Measurements from ENCODE around the gene VPS18. TPM values are rescaled to one million over a fixed set of nuclear protein-coding genes. Genes with fewer than 3 reads are reported as not detected.

Gene VPS18
- total and polyA plus RNA-seq, 2 donors (not counting 1 experiment from before 2014, with no cell fraction given) = 15.5 to 36.7 TPM

GRCh38 chr15:40909662-40910630, 15.7 kb downstream of the VPS18 start:
- Histone ChIP-seq H3K4me1 (ENCODE audit: control insufficient read depth, extremely low read depth, insufficient read depth, low read length) (peaks cover 17% of the 10 kb centered on the region), H3K27ac (ENCODE audit: insufficient read depth, low read length) (no peak overlapping the region), H3K9me3 (ENCODE audit: control insufficient read depth, insufficient read depth, low read depth, low read length) (no peaks in the 10 kb centered on the region), H3K4me2 (ENCODE audit: extremely low read depth, insufficient read depth, low read length) (no peak overlapping the region), H3K27me3 (ENCODE audit: control insufficient read depth, insufficient read depth, low read length) (no peaks in the 10 kb centered on the region), H3K4me3 (replicated peaks in 1 of 4; ENCODE audit: control extremely low read depth in 1 of 4, insufficient read depth in 1 of 4, low read depth in 3 of 4, low read length in 4 of 4) (no peak overlapping the region), H3K36me3 (ENCODE audit: control insufficient read depth, insufficient read depth, low read length) (no peaks in the 10 kb centered on the region), H4K20me1 (ENCODE audit: control insufficient read depth, extremely low read depth, insufficient read depth, low read length) (no peaks in the 10 kb centered on the region), H2AFZ (ENCODE audit: low read length) (no peak overlapping the region), H3K9ac (ENCODE audit: insufficient read depth, low read length) (no peak overlapping the region), H3K79me2 (ENCODE audit: control insufficient read depth, insufficient read depth, low read length) (no peaks in the 10 kb centered on the region)
- no peak for TF ChIP-seq CTCF (conservative IDR thresholded peaks at IDR 0.05 in 1 of 2, IDR thresholded peaks at IDR 0.05 in 1 of 2; ENCODE audit: low read depth in 1 of 2, low read length in 2 of 2)
- DNase-seq (ENCODE audit: low read depth in 2 of 2) = no peak

- no peak overlapping the region for H3K4me3 ChIP-seq (replicated peaks in 1 of 4; ENCODE audit: control extremely low read depth in 1 of 4, insufficient read depth in 1 of 4, low read depth in 3 of 4, low read length in 4 of 4)
- peaks cover 12% of the 10 kb centered on the region for H3K4me1 ChIP-seq (ENCODE audit: control insufficient read depth, extremely low read depth, insufficient read depth, low read length)
- no peaks in the 10 kb centered on the region for H3K79me2 ChIP-seq (ENCODE audit: control insufficient read depth, insufficient read depth, low read length)
- H3K9ac ChIP-seq (ENCODE audit: insufficient read depth, low read length) = no peak overlapping the region
- no peak overlapping the region for H2AFZ ChIP-seq (ENCODE audit: low read length)
- H3K36me3 ChIP-seq (ENCODE audit: control insufficient read depth, insufficient read depth, low read length) = no peaks in the 10 kb centered on the region
- no peaks in the 10 kb centered on the region for H4K20me1 ChIP-seq (ENCODE audit: control insufficient read depth, extremely low read depth, insufficient read depth, low read length)
- H3K27ac ChIP-seq (ENCODE audit: insufficient read depth, low read length) = no peak overlapping the region
- no peaks in the 10 kb centered on the region for H3K27me3 ChIP-seq (ENCODE audit: control insufficient read depth, insufficient read depth, low read length)
- no peak for DNase-seq (ENCODE audit: low read depth in 2 of 2)
- TF ChIP-seq CTCF (conservative IDR thresholded peaks at IDR 0.05 in 1 of 2, IDR thresholded peaks at IDR 0.05 in 1 of 2; ENCODE audit: low read depth in 1 of 2, low read length in 2 of 2) = no peak
- no peak for TF ChIP-seq EZH2 (IDR thresholded peaks at IDR 0.05; ENCODE audit: low read length, missing control alignments)
- H3K9me3 ChIP-seq (ENCODE audit: control insufficient read depth, insufficient read depth, low read depth, low read length) = no peaks in the 10 kb centered on the region
- no peak overlapping the region for H3K4me2 ChIP-seq (ENCODE audit: extremely low read depth, insufficient read depth, low read length)
Measured at GRCh38 chr15:40911141-40911540, 16.9 kb downstream of the VPS18 start.

GRCh38 chr15:40911693-40912092, 17.4 kb downstream of the VPS18 start:
- Histone ChIP-seq H2AFZ (ENCODE audit: low read length) (no peak overlapping the region), H3K27ac (ENCODE audit: insufficient read depth, low read length) (no peak overlapping the region), H3K9ac (ENCODE audit: insufficient read depth, low read length) (no peak overlapping the region), H3K4me1 (ENCODE audit: control insufficient read depth, extremely low read depth, insufficient read depth, low read length) (peaks cover 7% of the 10 kb centered on the region), H3K79me2 (ENCODE audit: control insufficient read depth, insufficient read depth, low read length) (no peaks in the 10 kb centered on the region), H3K4me3 (replicated peaks in 1 of 4; ENCODE audit: control extremely low read depth in 1 of 4, insufficient read depth in 1 of 4, low read depth in 3 of 4, low read length in 4 of 4) (no peak overlapping the region), H3K27me3 (ENCODE audit: control insufficient read depth, insufficient read depth, low read length) (no peaks in the 10 kb centered on the region), H3K9me3 (ENCODE audit: control insufficient read depth, insufficient read depth, low read depth, low read length) (no peaks in the 10 kb centered on the region), H4K20me1 (ENCODE audit: control insufficient read depth, extremely low read depth, insufficient read depth, low read length) (no peaks in the 10 kb centered on the region), H3K4me2 (ENCODE audit: extremely low read depth, insufficient read depth, low read length) (no peak overlapping the region), H3K36me3 (ENCODE audit: control insufficient read depth, insufficient read depth, low read length) (no peaks in the 10 kb centered on the region)
- TF ChIP-seq CTCF (conservative IDR thresholded peaks at IDR 0.05 in 1 of 2, IDR thresholded peaks at IDR 0.05 in 1 of 2; ENCODE audit: low read depth in 1 of 2, low read length in 2 of 2) (no peak), EZH2 (IDR thresholded peaks at IDR 0.05; ENCODE audit: low read length, missing control alignments) (no peak)
- no peak for DNase-seq (ENCODE audit: low read depth in 2 of 2)
